ENCODE measurements around the gene MCOLN1. TPM values are rescaled to one million over a fixed set of nuclear protein-coding genes. Genes with fewer than 3 reads are reported as not detected.

Gene MCOLN1
- total and polyA plus RNA-seq, 2 experiments from 2014 or later, result 7.2 to 16.1 TPM

GRCh38 chr19:7550169-7550770 lies 27.8 kb downstream of the MCOLN1 start:
- TF ChIP-seq EZH2phosphoT487 (IDR thresholded peaks at IDR 0.05; ENCODE audit: unreplicated experiment), result no peak
- no peak for TF ChIP-seq ZNF114 (CRISPR knock-in tag; IDR thresholded peaks at IDR 0.05)
- TF ChIP-seq ZNF462 (CRISPR knock-in tag; IDR thresholded peaks at IDR 0.05), result no peak
- no peak for TF ChIP-seq NANOG (IDR thresholded peaks at IDR 0.05; ENCODE audit: borderline replicate concordance)
- no peak for TF ChIP-seq POLR2AphosphoS5 (IDR thresholded peaks at IDR 0.05; ENCODE audit: low read depth)
- no peak for TF ChIP-seq JUNB (IDR thresholded peaks at IDR 0.05; ENCODE audit: unreplicated experiment)
- TF ChIP-seq STAT1 (IDR thresholded peaks at IDR 0.05; ENCODE audit: unreplicated experiment), result no peak
- TF ChIP-seq EZH2 (IDR thresholded peaks at IDR 0.05; ENCODE audit: low read depth, unreplicated experiment), result no peak
- no peak for TF ChIP-seq REST (IDR thresholded peaks at IDR 0.05; ENCODE audit: unreplicated experiment)
- TF ChIP-seq ETS1 (IDR thresholded peaks at IDR 0.05), result no peak
- no peak for TF ChIP-seq ZNF331 (CRISPR knock-in tag; IDR thresholded peaks at IDR 0.05; ENCODE audit: low read depth)
- no peak for TF ChIP-seq CREB1 (CRISPR knock-in tag; IDR thresholded peaks at IDR 0.05; ENCODE audit: low read depth)
- no peak for TF ChIP-seq CTCF (conservative IDR thresholded peaks at IDR 0.05; ENCODE audit: low read depth in 2 of 2)
- Mint-ChIP-seq H3K4me3 (peak overlapping the region; percentile 77), H3K36me3 (ENCODE audit: low read depth) (peaks cover 6% of the 10 kb centered on the region)

More at GRCh38 chr19:7550169-7550770, 27.8 kb downstream of the MCOLN1 start:
- Histone ChIP-seq H3K4me1 (ENCODE audit: insufficient read depth) (peaks cover 3% of the 10 kb centered on the region; the same call in 1 of the 2 replicates), H3F3A (replicated peaks; ENCODE audit: low read depth) (no peaks in the 10 kb centered on the region), H3K27ac (ENCODE audit: low read depth) (no peak overlapping the region), H4K20me1 (replicated peaks; ENCODE audit: insufficient read depth) (no peaks in the 10 kb centered on the region), H3K27me3 (ENCODE audit: insufficient read depth) (no peaks in the 10 kb centered on the region), H3K4me2 (peak overlapping the region; percentile 87), H3K79me2 (replicated peaks; ENCODE audit: insufficient read depth) (no peaks in the 10 kb centered on the region), H3K36me3 (ENCODE audit: insufficient read depth) (no peaks in the 10 kb centered on the region), H3K9me2 (ENCODE audit: insufficient read depth) (no peaks in the 10 kb centered on the region), H2AFZ (no peak overlapping the region), H3K4me3 (peak overlapping the region; percentile 49)
- ATAC-seq, result no peak
- Mint-ChIP-seq H3K27ac (peak overlapping the region; percentile 86; the same call in 1 of the 2 replicates), H3K4me1 (peaks cover 3% of the 10 kb centered on the region; the same call in 2 of the 3 replicates), H3K9me3 (no peaks in the 10 kb centered on the region; the same call in 2 of the 3 replicates), H3K27me3 (ENCODE audit: insufficient read depth, low read depth, poor library complexity) (peaks cover 7% of the 10 kb centered on the region)
- no peak for DNase-seq (ENCODE audit: low spot score)

Data from GM23338 (cell line).